ENCODE data around the gene ETV7. TPM values are rescaled to one million over a fixed set of nuclear protein-coding genes. Genes with fewer than 3 reads are reported as not detected.

The ETV7 gene
- total and polyA plus RNA-seq, 2 of the 13 experiments (the other 11 are each of a cell fraction or from before 2014, with no cell fraction given), result not detected

- TF ChIP-seq ZNF687 (CRISPR knock-in tag; IDR thresholded peaks at IDR 0.05) (peak; percentile 28), ATF7-NPFF (CRISPR knock-in tag; IDR thresholded peaks at IDR 0.05; ENCODE audit: low read depth) (no peak), NFRKB (IDR thresholded peaks at IDR 0.05) (no peak), ETV5 (CRISPR knock-in tag; IDR thresholded peaks at IDR 0.05; ENCODE audit: borderline replicate concordance) (no peak), TGIF2 (CRISPR knock-in tag; IDR thresholded peaks at IDR 0.05) (no peak), NFE2L1 (CRISPR knock-in tag; IDR thresholded peaks at IDR 0.05; ENCODE audit: borderline replicate concordance) (no peak), MAX (IDR thresholded peaks at IDR 0.05) (peak; percentile 39; the same call in 1 of the 2 replicates), MTF1 (CRISPR knock-in tag; IDR thresholded peaks at IDR 0.05) (no peak), RARA (CRISPR knock-in tag; IDR thresholded peaks at IDR 0.05) (peak; percentile 76), TFE3 (CRISPR knock-in tag; IDR thresholded peaks at IDR 0.05) (0 out of 2 replicates have a peak, but pooled peaks have one; percentile 47), ZNF737 (CRISPR knock-in tag; IDR thresholded peaks at IDR 0.05; ENCODE audit: borderline replicate concordance) (no peak), ZBTB8A (CRISPR knock-in tag; IDR thresholded peaks at IDR 0.05; ENCODE audit: borderline replicate concordance, low read depth) (no peak), ZNF619 (CRISPR knock-in tag; IDR thresholded peaks at IDR 0.05) (no peak), FOXA3 (CRISPR knock-in tag; IDR thresholded peaks at IDR 0.05) (peak; percentile 70), ZNF543 (CRISPR knock-in tag; IDR thresholded peaks at IDR 0.05) (no peak), SIX1 (CRISPR knock-in tag; IDR thresholded peaks at IDR 0.05; ENCODE audit: borderline replicate concordance) (no peak), ZNF776 (CRISPR knock-in tag; IDR thresholded peaks at IDR 0.05) (no peak), KMT2B (CRISPR knock-in tag; IDR thresholded peaks at IDR 0.05) (no peak), PRDM15 (CRISPR knock-in tag; IDR thresholded peaks at IDR 0.05) (no peak), ZNF644 (CRISPR knock-in tag; IDR thresholded peaks at IDR 0.05; ENCODE audit: low read depth) (peak; percentile 73; the same call in 1 of the 2 replicates), ZNF547 (CRISPR knock-in tag; IDR thresholded peaks at IDR 0.05) (no peak), ZFP90 (CRISPR knock-in tag; IDR thresholded peaks at IDR 0.05; ENCODE audit: borderline replicate concordance) (no peak), HMG20B (CRISPR knock-in tag; conservative IDR thresholded peaks at IDR 0.05) (no peak), ZNF329 (CRISPR knock-in tag; IDR thresholded peaks at IDR 0.05; ENCODE audit: low read depth) (no peak)
Observed at GRCh38 chr6:36320475-36320874, 67.0 kb downstream of the ETV7 start (continued).
